ENCODE data around the gene KIF3A. TPM values are rescaled to one million over a fixed set of nuclear protein-coding genes. Genes with fewer than 3 reads are reported as not detected.

The KIF3A gene
- total and polyA plus RNA-seq, 7 experiments from 2014 or later: 7.5 to 30.0 (median 11.4) TPM

DNA sequence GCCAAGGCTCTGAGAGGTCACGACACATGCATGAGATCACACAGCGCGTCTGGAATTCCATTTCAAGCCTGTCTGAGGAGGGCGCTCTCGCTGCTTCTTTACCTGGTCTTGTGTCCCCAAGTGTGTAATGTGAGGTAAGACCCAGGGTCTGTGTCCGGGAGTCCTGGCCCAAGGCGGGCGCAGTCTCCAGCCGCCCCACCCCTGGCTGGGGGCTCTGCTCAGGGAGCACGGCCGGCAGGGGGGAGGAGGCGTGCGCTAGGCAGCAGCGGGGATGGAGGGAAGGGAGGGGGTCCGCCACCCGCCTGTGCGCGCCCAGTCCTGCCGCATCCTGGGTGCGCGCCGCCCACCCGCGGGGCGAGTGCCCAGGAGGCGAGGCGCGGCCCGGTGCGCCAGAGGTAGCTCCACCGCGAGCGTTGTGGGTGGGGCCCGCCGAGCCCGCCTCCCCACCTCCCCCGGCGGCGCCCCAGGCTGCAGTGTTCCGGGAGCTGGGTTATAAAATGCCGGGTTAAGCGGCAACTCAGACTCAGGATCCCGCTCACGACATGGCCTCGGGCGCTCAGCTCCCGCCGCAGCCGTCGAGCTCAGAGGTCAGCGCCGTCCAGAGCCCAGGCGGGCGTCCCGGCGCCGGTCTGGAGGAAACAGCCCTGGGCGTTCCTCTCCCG is 9.7 kb upstream of the KIF3A start, which contains the start of gene CCNI2:
Gene CCNI2, plus strand, starts transcription at position 473 of the 662 bp plus-strand sequence. Its CDS starts 70 bp downstream, at position 543.
- Mint-ChIP-seq H3K27ac (peak within 1 kb of the TSS; percentile 45 to 84 (median 73)), H3K27me3 (peaks cover 0 to 19% (median 7%) of the 10 kb centered on the region in 5 donors), H3K9me3 (peaks cover 0 to 3% (median 0%) of the 10 kb centered on the region in 11 donors), H3K4me3 (peak within 1 kb of the TSS; percentile 66 to 89 (median 80)), H3K36me3 (peaks cover 0 to 14% (median 0%) of the 10 kb centered on the region in 5 donors), H3K4me1 (peaks cover 0 to 41% (median 6%) of the 10 kb centered on the region in 7 donors)
- DNase-seq (peak; percentile 46 to 73 (median 68)), ATAC-seq (peak; percentile 87)
- H3K36me3 ChIP-seq (ENCODE audit: control insufficient read depth in 2 of 3, insufficient read depth in 3 of 3, low read length in 3 of 3): peaks cover 0 to 6% (median 0%) of the 10 kb centered on the region in 3 experiments
- H3K4me1 ChIP-seq (ENCODE audit: control insufficient read depth in 2 of 2, insufficient read depth in 2 of 2, low read length in 2 of 2): peaks cover 0 to 4% of the 10 kb centered on the region in 2 donors
- POLR2A ChIA-PET: interaction anchor here (0.7 to 2.7 kb wide), 10 partner anchors 9 to 304 kb away, joined by 3 to 48 read pairs (median 4); partner anchors contain the start of genes AFF4, HSPA4, KIF3A and RAD50
- CTCF ChIA-PET: interaction anchor here (0.6 to 1.1 kb wide), 5 partner anchors 9 to 213 kb away, joined by 3 to 4 read pairs (median 4); partner anchors contain the start of gene KIF3A
- H3K9me3 ChIP-seq (ENCODE audit: control insufficient read depth in 2 of 3, low read length in 3 of 3): no peaks in the 10 kb centered on the region
- intact Hi-C loops (cut with micrococcal nuclease): loop anchor here (1.0 to 5.0 kb wide), 3 partner anchors 10 to 1255 kb away; partner anchors contain the start of genes KIF3A (in 2 of the 2) and VDAC1 (in 1 of the 2)
- no peaks in the 10 kb centered on the region for H3K27me3 ChIP-seq (ENCODE audit: control insufficient read depth in 2 of 2, insufficient read depth in 2 of 2, low read length in 2 of 2)
- H3K27ac ChIP-seq (ENCODE audit: low read depth, low read length): peak within 1 kb of the TSS; percentile 56
- peak within 1 kb of the TSS; percentile 49 for H3K4me3 ChIP-seq (ENCODE audit: low read length)

DNA sequence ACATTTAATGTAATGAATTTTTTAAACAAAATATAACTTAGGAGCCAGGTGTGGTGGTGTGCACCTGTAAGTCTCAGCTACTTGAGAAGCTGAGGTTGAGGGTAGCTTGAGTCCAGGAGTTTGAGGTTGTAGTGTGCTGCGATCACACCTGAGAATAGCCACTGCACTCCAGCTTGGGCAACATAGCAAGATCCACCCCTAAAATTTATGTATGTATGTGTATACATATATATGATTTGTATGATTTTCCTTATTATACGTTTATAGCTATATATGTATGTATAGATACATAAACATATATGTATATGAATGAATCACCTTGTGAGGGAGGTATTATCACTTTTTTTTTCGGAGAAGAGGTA is 9.2 kb upstream of the KIF3A start:
- Histone ChIP-seq H3K27me3 (ENCODE audit: control insufficient read depth in 2 of 2, insufficient read depth in 2 of 2, low read length in 2 of 2) (no peaks in the 10 kb centered on the region), H3K9me3 (ENCODE audit: control insufficient read depth in 2 of 3, low read length in 3 of 3) (no peaks in the 10 kb centered on the region), H3K4me1 (ENCODE audit: control insufficient read depth in 2 of 2, insufficient read depth in 2 of 2, low read length in 2 of 2) (peaks cover 0 to 4% of the 10 kb centered on the region in 2 donors), H3K36me3 (ENCODE audit: control insufficient read depth in 2 of 3, insufficient read depth in 3 of 3, low read length in 3 of 3) (peaks cover 0 to 3% (median 0%) of the 10 kb centered on the region in 3 experiments), H3K4me3 (ENCODE audit: low read length) (peak overlapping the region; percentile 49), H3K27ac (ENCODE audit: low read depth, low read length) (peak overlapping the region; percentile 56)
- Mint-ChIP-seq H3K27ac (peak overlapping the region in 6 of 9 donors; percentile 2 to 84 (median 72)), H3K27me3 (peaks cover 0 to 19% (median 9%) of the 10 kb centered on the region in 5 donors), H3K9me3 (peaks cover 0 to 3% (median 0%) of the 10 kb centered on the region in 11 donors), H3K4me3 (peak overlapping the region; percentile 66 to 89 (median 80)), H3K36me3 (peaks cover 0 to 13% (median 0%) of the 10 kb centered on the region in 5 donors), H3K4me1 (peaks cover 0 to 36% (median 6%) of the 10 kb centered on the region in 7 donors)
- DNase-seq (no peak), ATAC-seq (no peak)
- ChIA-PET POLR2A (interaction anchor here (0.7 to 2.7 kb wide), 6 partner anchors 9 to 305 kb away, joined by 3 to 48 read pairs (median 4); partner anchors contain the start of genes AFF4, HSPA4, KIF3A and RAD50), CTCF (interaction anchor here (0.6 to 1.1 kb wide), 4 partner anchors 9 to 213 kb away, joined by 3 to 4 read pairs (median 4); partner anchors contain the start of gene KIF3A)
- intact Hi-C loops (cut with micrococcal nuclease): loop anchor here in 1 of 2 donors (5.0 kb wide), 1 partner anchor 1256 kb away; the partner anchor contains the start of gene VDAC1

DNA sequence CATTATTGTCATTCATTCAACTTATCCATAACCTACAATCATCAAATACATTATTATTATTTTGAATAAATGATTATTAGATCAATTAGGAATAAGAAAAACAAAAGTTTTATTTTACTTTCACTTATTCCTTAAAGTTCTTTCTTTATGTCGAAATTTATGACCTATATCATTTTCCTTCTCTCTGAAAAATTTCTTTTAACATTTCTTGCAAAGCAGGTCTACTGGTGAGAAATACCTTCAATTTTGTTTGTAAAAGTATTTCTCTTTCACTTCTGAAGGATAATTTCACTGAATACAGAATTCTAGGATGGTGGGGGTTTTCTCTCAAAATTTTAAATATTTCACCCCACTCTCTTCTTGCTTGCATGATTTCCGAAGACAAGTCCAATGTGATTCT is 7.3 kb upstream of the KIF3A start:
- no peak overlapping the region for H3K4me3 Mint-ChIP-seq
- no peak overlapping the region for H3K4me3 ChIP-seq (ENCODE audit: low read length)
- no peaks in the 10 kb centered on the region for H3K27me3 ChIP-seq (ENCODE audit: control insufficient read depth in 2 of 2, insufficient read depth in 2 of 2, low read length in 2 of 2)
- DNase-seq: no peak
- ChIA-PET CTCF (no interaction called here), POLR2A (no interaction called here)
- H3K27me3 Mint-ChIP-seq: peaks cover 0 to 29% (median 9%) of the 10 kb centered on the region in 5 donors
- intact Hi-C loops (cut with micrococcal nuclease): loop anchor here in 1 of 2 donors (5.0 kb wide), 1 partner anchor 1258 kb away; the partner anchor contains the start of gene VDAC1
- H3K36me3 Mint-ChIP-seq: peaks cover 0 to 2% (median 0%) of the 10 kb centered on the region in 5 donors
- H3K27ac ChIP-seq (ENCODE audit: low read depth, low read length): no peak overlapping the region
- no peak for ATAC-seq
- no peak overlapping the region for H3K27ac Mint-ChIP-seq
- H3K9me3 Mint-ChIP-seq: peaks cover 0 to 3% (median 0%) of the 10 kb centered on the region in 11 donors
- peaks cover 0 to 4% of the 10 kb centered on the region in 2 donors for H3K4me1 ChIP-seq (ENCODE audit: control insufficient read depth in 2 of 2, insufficient read depth in 2 of 2, low read length in 2 of 2)
- H3K36me3 ChIP-seq (ENCODE audit: control insufficient read depth in 2 of 3, insufficient read depth in 3 of 3, low read length in 3 of 3): no peaks in the 10 kb centered on the region
- peaks cover 0 to 19% (median 6%) of the 10 kb centered on the region in 7 donors for H3K4me1 Mint-ChIP-seq
- H3K9me3 ChIP-seq (ENCODE audit: control insufficient read depth in 2 of 3, low read length in 3 of 3): no peaks in the 10 kb centered on the region

DNA sequence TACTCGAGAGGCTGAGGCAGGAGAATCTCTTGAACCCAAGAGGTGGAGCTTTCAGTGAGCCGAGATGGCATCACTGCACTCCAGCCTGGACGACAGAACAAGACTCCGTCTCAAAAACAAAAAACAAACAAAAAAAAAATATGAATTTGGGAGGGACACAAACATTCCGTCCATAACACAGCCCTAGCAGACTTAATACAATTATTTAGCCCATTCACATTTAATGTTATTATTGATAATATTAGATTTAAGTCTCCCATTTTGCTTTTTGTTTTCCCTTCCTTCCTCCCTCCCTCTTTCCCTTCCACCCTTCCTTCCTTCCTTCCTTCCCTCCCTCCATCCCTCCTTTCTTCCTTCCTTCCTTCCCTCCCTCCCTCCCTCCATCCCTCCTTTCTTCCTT is 5.3 kb upstream of the KIF3A start:
- H3K36me3 Mint-ChIP-seq: peaks cover 0 to 2% (median 0%) of the 10 kb centered on the region in 5 donors
- DNase-seq (no peak), ATAC-seq (no peak)
- no peak overlapping the region for H3K27ac ChIP-seq (ENCODE audit: low read depth, low read length)
- intact Hi-C loops (cut with micrococcal nuclease): no loop called here
- H3K4me1 Mint-ChIP-seq: peaks cover 0 to 17% (median 14%) of the 10 kb centered on the region in 7 donors
- peaks cover 0 to 36% (median 9%) of the 10 kb centered on the region in 5 donors for H3K27me3 Mint-ChIP-seq
- H3K9me3 Mint-ChIP-seq: peaks cover 0 to 3% (median 0%) of the 10 kb centered on the region in 11 donors
- H3K27me3 ChIP-seq (ENCODE audit: control insufficient read depth in 2 of 2, insufficient read depth in 2 of 2, low read length in 2 of 2): no peaks in the 10 kb centered on the region
- no peak overlapping the region for H3K4me3 ChIP-seq (ENCODE audit: low read length)
- CTCF ChIA-PET: no interaction called here
- H3K4me3 Mint-ChIP-seq: no peak overlapping the region
- POLR2A ChIA-PET: no interaction called here
- H3K9me3 ChIP-seq (ENCODE audit: control insufficient read depth in 2 of 3, low read length in 3 of 3): no peaks in the 10 kb centered on the region
- H3K4me1 ChIP-seq (ENCODE audit: control insufficient read depth in 2 of 2, insufficient read depth in 2 of 2, low read length in 2 of 2): peaks cover 4% of the 10 kb centered on the region in 2 donors
- H3K27ac Mint-ChIP-seq: no peak overlapping the region
- no peaks in the 10 kb centered on the region for H3K36me3 ChIP-seq (ENCODE audit: control insufficient read depth in 2 of 3, insufficient read depth in 3 of 3, low read length in 3 of 3)

DNA sequence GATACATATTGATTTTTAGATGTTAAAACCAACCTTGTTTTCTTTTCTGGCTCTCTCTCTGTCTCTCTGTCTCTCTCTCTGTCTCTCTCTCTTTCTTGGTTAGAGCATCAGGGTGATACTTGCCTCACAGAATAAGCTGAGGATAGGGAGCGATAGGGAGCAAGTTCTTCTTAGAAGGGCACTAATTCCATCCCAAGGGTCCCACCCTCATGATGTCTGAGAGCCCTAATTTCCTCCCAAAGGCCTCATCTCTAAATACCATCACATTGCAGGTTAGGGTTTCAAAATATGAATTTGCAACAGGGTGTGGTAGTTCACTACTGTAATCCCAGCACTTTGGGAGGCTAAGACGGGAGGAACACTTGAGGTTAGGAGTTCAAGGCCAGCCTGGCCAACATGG is 4.8 kb upstream of the KIF3A start:
- peaks cover 0 to 3% (median 0%) of the 10 kb centered on the region in 3 experiments for H3K36me3 ChIP-seq (ENCODE audit: control insufficient read depth in 2 of 3, insufficient read depth in 3 of 3, low read length in 3 of 3)
- H3K4me3 ChIP-seq (ENCODE audit: low read length): no peak overlapping the region
- H3K27me3 ChIP-seq (ENCODE audit: control insufficient read depth in 2 of 2, insufficient read depth in 2 of 2, low read length in 2 of 2): no peaks in the 10 kb centered on the region
- no peaks in the 10 kb centered on the region for H3K9me3 ChIP-seq (ENCODE audit: control insufficient read depth in 2 of 3, low read length in 3 of 3)
- H3K27ac ChIP-seq (ENCODE audit: low read depth, low read length): no peak overlapping the region
- peaks cover 4% of the 10 kb centered on the region in 2 donors for H3K4me1 ChIP-seq (ENCODE audit: control insufficient read depth in 2 of 2, insufficient read depth in 2 of 2, low read length in 2 of 2)
- Mint-ChIP-seq H3K27me3 (peaks cover 0 to 36% (median 9%) of the 10 kb centered on the region in 5 donors), H3K9me3 (peaks cover 0 to 3% (median 0%) of the 10 kb centered on the region in 11 donors), H3K27ac (no peak overlapping the region), H3K36me3 (peaks cover 0 to 2% (median 0%) of the 10 kb centered on the region in 5 donors), H3K4me3 (no peak overlapping the region), H3K4me1 (peaks cover 0 to 20% (median 17%) of the 10 kb centered on the region in 7 donors)
- no peak for ATAC-seq
- ChIA-PET POLR2A (no interaction called here), CTCF (no interaction called here)
- intact Hi-C loops (cut with micrococcal nuclease): no loop called here
- no peak for DNase-seq

DNA sequence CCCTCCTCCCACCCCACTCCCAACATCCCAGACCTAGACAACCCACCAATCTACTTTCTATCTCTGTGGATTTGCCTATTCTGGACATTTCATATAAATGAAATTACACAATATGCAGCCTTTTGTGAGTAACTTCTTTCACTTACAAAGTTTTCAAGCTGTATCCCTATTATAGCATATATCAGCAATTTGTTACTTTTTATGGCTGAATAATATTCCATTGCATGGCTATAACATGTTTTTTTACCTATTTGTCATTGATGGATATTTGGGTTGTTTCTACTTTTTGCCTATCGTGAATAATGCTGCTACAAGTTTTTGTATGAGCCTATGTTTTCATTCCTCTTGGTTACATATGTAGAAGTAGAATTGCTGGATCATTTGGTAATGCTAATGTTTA is 1.9 kb upstream of the KIF3A start:
- Mint-ChIP-seq H3K36me3 (peaks cover 0 to 2% (median 0%) of the 10 kb centered on the region in 5 donors), H3K9me3 (peaks cover 0 to 1% (median 0%) of the 10 kb centered on the region in 11 donors), H3K4me3 (no peak overlapping the region), H3K27me3 (peaks cover 0 to 22% (median 8%) of the 10 kb centered on the region in 5 donors), H3K27ac (peak overlapping the region in 1 of 9 donors; percentile 92), H3K4me1 (peaks cover 14 to 41% (median 32%) of the 10 kb centered on the region in 7 donors)
- POLR2A ChIA-PET: interaction anchor here (2.7 kb wide), 1 partner anchor 8 kb away, joined by 48 read pairs; the partner anchor contains the start of gene CCNI2
- ATAC-seq (no peak), DNase-seq (no peak)
- no peak overlapping the region for H3K4me3 ChIP-seq (ENCODE audit: low read length)
- no peaks in the 10 kb centered on the region for H3K9me3 ChIP-seq (ENCODE audit: control insufficient read depth in 2 of 3, low read length in 3 of 3)
- H3K27me3 ChIP-seq (ENCODE audit: control insufficient read depth in 2 of 2, insufficient read depth in 2 of 2, low read length in 2 of 2): no peaks in the 10 kb centered on the region
- peaks cover 0 to 3% (median 0%) of the 10 kb centered on the region in 3 experiments for H3K36me3 ChIP-seq (ENCODE audit: control insufficient read depth in 2 of 3, insufficient read depth in 3 of 3, low read length in 3 of 3)
- H3K4me1 ChIP-seq (ENCODE audit: control insufficient read depth in 2 of 2, insufficient read depth in 2 of 2, low read length in 2 of 2): peaks cover 13 to 18% of the 10 kb centered on the region in 2 donors
- intact Hi-C loops (cut with micrococcal nuclease): loop anchor here (5.0 to 10.0 kb wide), 5 partner anchors 128 to 1998 kb away; partner anchors contain the start of genes CAMLG (in 1 of the 2), FNIP1 (in 1 of the 2), GDF9 (in 1 of the 2) and RAPGEF6 (in 1 of the 2)
- no peak overlapping the region for H3K27ac ChIP-seq (ENCODE audit: low read depth, low read length)
- CTCF ChIA-PET: no interaction called here

Measured in naive thymus-derived CD4-positive, alpha-beta T cell (primary cell).